SK-N-MC (cell line): ENCODE measurements around the gene WFDC1.

Experiments
- DNase-seq: peaks from one replicate; pipeline ENCODE4 v3.0.0-alpha.2; 2011; ENCODE audit warnings: low read depth, low spot score
- H3K27ac ChIP-seq: fragments of 200-600 bp; sonication (generic); 2 replicates; pipeline ENCODE4 v1.5.1; 2016; ENCODE audit warnings: mixed run types
- H3K36me3 ChIP-seq: fragments of 200-600 bp; sonication (generic); 2 replicates; pipeline ENCODE4 v1.6.1; 2017; ENCODE audit warnings: antibody characterized with exemption, low read length, mixed read lengths; ENCODE audit not compliant: insufficient read depth
- H3K4me3 ChIP-seq: fragments of 200-600 bp; sonication (generic); 2 replicates; pipeline ENCODE4 v1.5.1; 2016
- H3K9ac ChIP-seq: fragments of 200-600 bp; sonication (generic); 2 replicates; pipeline ENCODE4 v1.8.0; 2017; ENCODE audit warnings: mixed run types, mixed read lengths; ENCODE audit not compliant: insufficient read length
- H3K9me3 ChIP-seq: fragments of 200-600 bp; sonication (generic); 2 replicates; pipeline ENCODE4 v1.6.1; 2017; ENCODE audit warnings: low read depth, mild to moderate bottlenecking, antibody characterized with exemption, low read length, moderate library complexity, mixed read lengths
- EZH2 ChIP-seq: fragments of 200-600 bp; sonication (generic); IDR thresholded peaks from one replicate; pipeline ENCODE4 v1.6.1; 2017; ENCODE audit warnings: antibody characterized with exemption
- FOXP2 ChIP-seq: optimal IDR thresholded peaks from 2 replicates; pipeline ENCODE3; 2011; ENCODE audit warnings: mild to moderate bottlenecking, moderate library complexity; ENCODE audit not compliant: insufficient read depth; ENCODE audit errors: extremely low read length, control extremely low read depth
- POLR2AphosphoS5 ChIP-seq: IDR thresholded peaks from 2 replicates; pipeline ENCODE4 v1.6.1; 2012; ENCODE audit warnings: mild to moderate bottlenecking, low read depth, low read length, borderline replicate concordance

WFDC1 gene

DNA sequence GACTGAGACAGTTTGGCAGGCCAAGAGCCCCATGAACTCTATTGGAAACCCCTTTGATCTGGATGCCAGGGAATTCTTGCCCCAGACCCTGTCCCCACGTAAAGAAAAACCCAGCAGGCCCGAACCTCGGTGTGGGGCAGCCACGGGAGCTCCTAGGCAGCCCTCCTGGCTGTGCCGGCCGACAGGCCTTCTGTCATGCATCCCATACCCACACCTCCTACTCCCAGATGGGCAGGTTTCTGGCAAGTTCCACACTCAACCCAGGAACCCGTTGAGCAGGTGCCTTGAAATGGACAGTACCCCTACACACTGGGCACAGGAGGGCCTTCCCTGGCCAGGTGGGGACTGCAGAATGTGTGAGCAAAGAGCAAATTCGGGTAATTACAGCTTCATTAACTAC, 50.1 kb downstream of the WFDC1 start:
- no peaks in the 10 kb centered on the region for H3K36me3 ChIP-seq
- TF ChIP-seq FOXP2 (no peak), POLR2AphosphoS5 (no peak), EZH2 (no peak)
- H3K27ac ChIP-seq = no peak overlapping the region
- H3K9ac ChIP-seq = no peak overlapping the region
- H3K4me3 ChIP-seq = no peak overlapping the region
- H3K9me3 ChIP-seq = no peaks in the 10 kb centered on the region
- DNase-seq = no peak

DNA sequence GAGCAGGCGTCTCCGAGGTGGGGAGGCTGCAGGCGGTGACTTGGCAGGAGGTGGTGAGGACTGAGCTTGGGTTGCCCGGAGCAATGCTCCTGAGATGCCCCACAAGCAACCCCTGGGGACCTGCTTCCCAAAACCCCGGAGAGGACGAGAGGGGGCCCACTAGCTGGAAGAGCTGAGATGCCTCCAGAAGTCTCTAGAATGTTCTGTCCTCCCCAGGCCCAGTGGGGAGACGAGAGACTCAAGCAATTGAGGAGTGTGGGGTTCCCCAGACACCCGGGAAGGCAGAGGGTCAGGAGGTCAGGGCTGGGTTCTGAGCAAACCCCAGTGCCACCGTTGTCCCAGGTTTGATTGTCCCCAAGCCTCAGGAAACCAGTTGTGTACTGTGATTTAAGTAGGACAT, 52.5 kb downstream of the WFDC1 start:
- no peak for DNase-seq
- Histone ChIP-seq H3K9ac (no peak overlapping the region), H3K27ac (no peak overlapping the region), H3K36me3 (no peaks in the 10 kb centered on the region), H3K9me3 (no peaks in the 10 kb centered on the region), H3K4me3 (no peak overlapping the region)
- no peak for TF ChIP-seq EZH2
- TF ChIP-seq POLR2AphosphoS5 = no peak
- no peak for TF ChIP-seq FOXP2

DNA sequence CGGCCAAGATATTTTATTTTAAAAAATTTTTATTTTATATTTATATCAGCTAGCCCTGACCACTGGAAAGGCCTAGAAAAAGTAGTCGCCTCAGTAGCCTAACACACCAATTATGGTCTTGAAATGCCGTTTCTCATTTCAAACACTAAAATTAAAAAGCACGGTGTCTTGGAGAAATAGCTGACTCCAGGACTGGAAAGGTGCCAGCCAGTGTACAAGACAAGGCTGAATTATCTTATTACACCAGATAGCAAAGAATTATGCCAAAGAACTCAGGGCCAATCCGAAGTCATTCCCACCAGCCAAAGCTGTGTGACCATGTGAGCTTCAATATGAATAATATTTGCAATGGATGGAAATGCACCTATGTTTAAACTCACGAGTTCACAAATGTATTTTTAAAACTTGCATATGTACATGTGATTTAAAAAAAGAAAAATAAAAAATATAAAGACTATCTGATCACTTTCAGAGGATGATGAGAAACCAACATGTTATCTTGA, 53.8 kb downstream of the WFDC1 start:
- H3K4me3 ChIP-seq = no peak overlapping the region
- no peak overlapping the region for H3K27ac ChIP-seq
- H3K9me3 ChIP-seq = no peaks in the 10 kb centered on the region
- no peak overlapping the region for H3K9ac ChIP-seq
- H3K36me3 ChIP-seq = no peaks in the 10 kb centered on the region
- no peak for DNase-seq
- no peak for TF ChIP-seq FOXP2
- no peak for TF ChIP-seq EZH2
- no peak for TF ChIP-seq POLR2AphosphoS5

DNA sequence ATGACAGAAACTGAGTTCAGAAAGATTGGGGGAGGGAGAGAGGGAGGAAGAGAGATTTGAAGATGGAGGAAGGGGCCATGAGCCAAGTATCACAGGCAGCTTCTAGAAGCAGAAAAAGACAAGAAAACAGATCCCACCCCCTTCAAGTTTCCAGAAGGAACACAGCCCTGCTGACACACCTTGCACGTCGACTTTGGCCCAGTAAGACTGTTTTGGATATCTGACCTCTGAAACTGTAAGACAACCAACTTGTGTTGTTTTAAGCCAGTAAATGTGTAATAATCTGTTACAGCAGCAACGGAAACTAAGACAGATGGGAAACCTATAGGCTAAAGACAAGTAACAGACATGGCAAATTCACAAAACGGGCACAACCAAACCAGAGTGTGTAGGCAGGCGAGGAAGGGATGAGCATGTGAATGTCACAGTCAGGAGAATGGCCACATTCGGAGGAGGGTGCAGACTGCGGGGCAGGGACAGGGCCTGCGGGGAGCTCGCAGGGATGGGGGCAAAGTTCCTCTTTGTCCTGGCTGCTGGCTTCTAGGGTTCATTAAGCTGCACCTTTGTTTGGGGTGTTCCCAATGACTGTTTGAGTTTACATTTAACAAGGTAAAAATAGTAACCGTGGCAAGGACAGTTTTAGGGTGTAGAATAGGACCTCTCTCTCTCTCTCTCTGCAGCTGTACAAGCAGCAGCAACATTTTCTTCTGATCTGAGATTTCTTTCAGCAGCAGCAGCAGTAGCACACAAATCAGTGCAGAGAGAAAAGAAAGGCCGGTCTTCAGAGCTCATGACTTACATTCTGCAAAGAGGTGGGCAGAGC, 55.4 kb downstream of the WFDC1 start:
- no peak overlapping the region for H3K27ac ChIP-seq
- no peaks in the 10 kb centered on the region for H3K9me3 ChIP-seq
- H3K36me3 ChIP-seq = no peaks in the 10 kb centered on the region
- no peak overlapping the region for H3K9ac ChIP-seq
- no peak for DNase-seq
- H3K4me3 ChIP-seq = no peak overlapping the region
- TF ChIP-seq EZH2 (no peak), POLR2AphosphoS5 (no peak), FOXP2 (no peak)

DNA sequence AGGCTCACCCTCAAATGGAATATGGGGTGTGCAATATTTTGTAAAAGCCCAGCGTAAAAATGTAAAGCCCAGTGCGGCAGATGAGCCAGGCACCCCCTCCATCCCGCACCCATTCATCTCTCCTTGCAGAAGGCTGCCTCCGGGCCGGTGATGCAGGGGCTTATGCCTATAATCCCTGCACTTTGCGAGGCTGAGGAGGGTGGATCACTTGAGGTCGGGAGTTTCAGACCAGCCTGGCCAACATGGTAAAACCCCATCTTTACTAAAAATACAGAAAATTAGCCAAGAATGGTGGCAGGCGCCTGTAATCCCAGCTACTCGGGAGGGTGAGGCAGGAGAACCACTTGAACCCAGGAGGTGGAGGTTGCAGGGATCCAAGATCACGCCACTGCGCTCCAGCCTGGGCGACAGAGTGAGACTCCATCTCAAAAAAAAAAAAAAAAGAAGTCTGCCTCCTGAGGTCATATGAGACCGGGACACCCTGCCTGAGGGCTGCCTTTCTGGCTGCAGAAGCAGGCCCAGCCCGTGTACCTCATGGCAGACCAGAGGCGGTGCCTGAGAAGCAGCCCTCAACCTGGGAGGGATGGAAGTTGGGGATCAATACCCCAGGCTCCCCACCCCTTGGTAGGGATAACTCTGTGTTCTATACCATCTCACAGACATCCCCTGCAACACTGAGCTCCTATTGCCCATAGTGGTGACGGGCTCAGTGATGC, 56.2 kb downstream of the WFDC1 start:
- H3K36me3 ChIP-seq = no peaks in the 10 kb centered on the region
- no peak overlapping the region for H3K4me3 ChIP-seq
- no peak for DNase-seq
- TF ChIP-seq EZH2 (no peak), POLR2AphosphoS5 (no peak), FOXP2 (no peak)
- H3K9ac ChIP-seq = no peak overlapping the region
- no peak overlapping the region for H3K27ac ChIP-seq
- no peaks in the 10 kb centered on the region for H3K9me3 ChIP-seq

DNA sequence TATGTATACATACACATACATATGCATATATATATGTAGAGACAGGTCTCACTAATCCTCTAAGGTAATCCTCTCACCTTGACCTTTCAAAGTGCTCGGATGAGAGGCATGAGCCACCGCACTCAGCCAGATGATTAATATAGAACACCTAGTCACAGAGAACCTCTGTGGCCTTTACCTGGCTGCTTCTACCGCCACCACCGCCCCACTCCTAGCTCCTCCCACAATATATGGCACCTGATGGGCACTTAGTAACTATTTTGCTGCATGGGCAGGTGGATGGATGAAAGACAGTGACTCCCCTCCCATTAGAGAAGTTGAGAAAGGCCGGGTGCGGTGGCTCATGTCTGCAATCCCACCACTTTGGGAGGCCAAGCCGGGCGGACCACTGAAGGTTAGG, 57.0 kb downstream of the WFDC1 start:
- no peak overlapping the region for H3K9ac ChIP-seq
- no peak overlapping the region for H3K4me3 ChIP-seq
- H3K36me3 ChIP-seq = no peaks in the 10 kb centered on the region
- no peak for DNase-seq
- TF ChIP-seq EZH2 (no peak), FOXP2 (no peak), POLR2AphosphoS5 (no peak)
- no peaks in the 10 kb centered on the region for H3K9me3 ChIP-seq
- no peak overlapping the region for H3K27ac ChIP-seq

DNA sequence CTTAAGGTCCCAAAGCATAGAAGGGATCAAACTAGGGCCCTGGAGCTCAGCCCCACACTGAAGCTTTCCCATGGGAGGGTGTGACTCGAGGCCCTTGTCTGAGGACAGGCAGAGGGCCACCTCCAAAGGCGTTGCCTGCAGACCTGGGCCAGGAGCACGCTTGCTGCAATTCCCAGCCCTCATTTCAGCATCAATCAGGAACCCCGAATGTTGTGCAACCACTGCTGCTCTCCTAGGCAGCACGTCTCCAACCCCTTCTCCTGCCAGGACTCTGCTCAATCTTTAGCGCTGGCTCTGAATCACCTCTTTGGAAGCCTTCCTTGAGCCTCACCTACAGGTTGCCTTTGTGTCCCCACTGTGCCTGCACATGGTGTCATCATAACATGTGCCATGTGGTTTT, 59.6 kb downstream of the WFDC1 start:
- no peak for DNase-seq
- Histone ChIP-seq H3K9ac (no peak overlapping the region), H3K36me3 (no peaks in the 10 kb centered on the region), H3K27ac (no peak overlapping the region), H3K9me3 (no peaks in the 10 kb centered on the region), H3K4me3 (no peak overlapping the region)
- no peak for TF ChIP-seq FOXP2
- TF ChIP-seq POLR2AphosphoS5 = no peak
- no peak for TF ChIP-seq EZH2

DNA sequence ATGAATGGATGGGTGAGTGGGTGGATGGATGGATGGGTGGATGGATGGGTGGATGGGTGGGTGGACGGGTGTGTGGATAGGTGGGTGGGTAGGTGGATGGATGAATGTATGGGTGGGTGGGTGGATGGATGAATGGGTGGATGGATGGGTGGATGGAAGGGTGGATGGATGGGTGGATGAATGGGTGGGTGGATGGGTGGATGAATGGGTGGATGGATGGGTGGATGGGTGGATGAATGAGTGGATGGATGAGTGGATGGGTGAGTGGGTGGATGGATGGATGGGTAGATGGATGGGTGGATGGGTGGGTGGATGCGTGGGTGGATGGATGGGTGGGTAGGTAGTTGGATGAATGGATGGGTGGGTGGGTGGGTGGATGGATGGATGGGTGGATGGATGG, 60.5 kb downstream of the WFDC1 start:
- Histone ChIP-seq H3K36me3 (no peaks in the 10 kb centered on the region), H3K9me3 (no peaks in the 10 kb centered on the region), H3K4me3 (no peak overlapping the region), H3K27ac (no peak overlapping the region), H3K9ac (no peak overlapping the region)
- no peak for DNase-seq
- TF ChIP-seq POLR2AphosphoS5 (no peak), EZH2 (no peak), FOXP2 (no peak)
